ENCODE results near the gene VAMP2. TPM values are rescaled to one million over a fixed set of nuclear protein-coding genes. Genes with fewer than 3 reads are reported as not detected.

The VAMP2 gene
- total RNA-seq, 1 donor from 2014 or later = 97.7 TPM

DNA sequence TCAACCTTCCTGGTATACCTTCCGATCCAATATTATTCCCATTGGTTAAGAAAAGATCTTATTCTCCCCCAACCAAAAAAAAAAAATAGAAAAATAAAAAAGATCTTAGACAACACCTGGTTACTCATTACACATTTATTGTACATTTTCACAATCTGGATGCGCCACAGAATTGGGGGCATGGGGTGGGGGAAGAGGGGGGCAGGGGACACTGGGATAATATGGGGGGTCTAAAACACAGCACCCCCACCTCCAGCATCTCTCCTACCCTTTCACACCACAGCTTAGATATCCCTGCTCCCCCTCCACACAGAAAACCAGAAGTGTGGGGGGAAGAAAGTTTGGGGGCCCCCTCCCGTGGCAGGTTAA is 3.7 kb downstream of the VAMP2 start:
- Mint-ChIP-seq H3K9me3 (no peaks in the 10 kb centered on the region), H3K4me1 (peaks cover 45% of the 10 kb centered on the region), H3K4me3 (peak overlapping the region; percentile 46), H3K27me3 (no peaks in the 10 kb centered on the region), H3K36me3 (ENCODE audit: low read depth) (peaks cover 33% of the 10 kb centered on the region), H3K27ac (peak overlapping the region; percentile 88)
- POLR2A ChIA-PET = interaction anchor here (0.6 to 15.9 kb wide), 15 partner anchors 9 to 136 kb away, joined by 3 to 385 read pairs (median 5); partner anchors contain the start of genes BORCS6, CTC1, HES7 and PFAS
- TF ChIP-seq, protein P1, sequence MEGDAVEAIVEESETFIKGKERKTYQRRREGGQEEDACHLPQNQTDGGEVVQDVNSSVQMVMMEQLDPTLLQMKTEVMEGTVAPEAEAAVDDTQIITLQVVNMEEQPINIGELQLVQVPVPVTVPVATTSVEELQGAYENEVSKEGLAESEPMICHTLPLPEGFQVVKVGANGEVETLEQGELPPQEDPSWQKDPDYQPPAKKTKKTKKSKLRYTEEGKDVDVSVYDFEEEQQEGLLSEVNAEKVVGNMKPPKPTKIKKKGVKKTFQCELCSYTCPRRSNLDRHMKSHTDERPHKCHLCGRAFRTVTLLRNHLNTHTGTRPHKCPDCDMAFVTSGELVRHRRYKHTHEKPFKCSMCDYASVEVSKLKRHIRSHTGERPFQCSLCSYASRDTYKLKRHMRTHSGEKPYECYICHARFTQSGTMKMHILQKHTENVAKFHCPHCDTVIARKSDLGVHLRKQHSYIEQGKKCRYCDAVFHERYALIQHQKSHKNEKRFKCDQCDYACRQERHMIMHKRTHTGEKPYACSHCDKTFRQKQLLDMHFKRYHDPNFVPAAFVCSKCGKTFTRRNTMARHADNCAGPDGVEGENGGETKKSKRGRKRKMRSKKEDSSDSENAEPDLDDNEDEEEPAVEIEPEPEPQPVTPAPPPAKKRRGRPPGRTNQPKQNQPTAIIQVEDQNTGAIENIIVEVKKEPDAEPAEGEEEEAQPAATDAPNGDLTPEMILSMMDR (IDR thresholded peaks at IDR 0.05) = no peak
- ATAC-seq (ENCODE audit: low read depth) (no peak), DNase-seq (no peak)
- intact Hi-C loops (cut with micrococcal nuclease) = loop anchor here (2.0 to 10.0 kb wide), 3 partner anchors 86 to 474 kb away; partner anchors contain the start of genes CYB5D1, NAA38, TMEM88 and TP53
- CTCF ChIA-PET = interaction anchor here (1.0 to 2.1 kb wide), 12 partner anchors 14 to 98 kb away, joined by 3 to 15 read pairs (median 4); partner anchors contain the start of gene HES7

DNA sequence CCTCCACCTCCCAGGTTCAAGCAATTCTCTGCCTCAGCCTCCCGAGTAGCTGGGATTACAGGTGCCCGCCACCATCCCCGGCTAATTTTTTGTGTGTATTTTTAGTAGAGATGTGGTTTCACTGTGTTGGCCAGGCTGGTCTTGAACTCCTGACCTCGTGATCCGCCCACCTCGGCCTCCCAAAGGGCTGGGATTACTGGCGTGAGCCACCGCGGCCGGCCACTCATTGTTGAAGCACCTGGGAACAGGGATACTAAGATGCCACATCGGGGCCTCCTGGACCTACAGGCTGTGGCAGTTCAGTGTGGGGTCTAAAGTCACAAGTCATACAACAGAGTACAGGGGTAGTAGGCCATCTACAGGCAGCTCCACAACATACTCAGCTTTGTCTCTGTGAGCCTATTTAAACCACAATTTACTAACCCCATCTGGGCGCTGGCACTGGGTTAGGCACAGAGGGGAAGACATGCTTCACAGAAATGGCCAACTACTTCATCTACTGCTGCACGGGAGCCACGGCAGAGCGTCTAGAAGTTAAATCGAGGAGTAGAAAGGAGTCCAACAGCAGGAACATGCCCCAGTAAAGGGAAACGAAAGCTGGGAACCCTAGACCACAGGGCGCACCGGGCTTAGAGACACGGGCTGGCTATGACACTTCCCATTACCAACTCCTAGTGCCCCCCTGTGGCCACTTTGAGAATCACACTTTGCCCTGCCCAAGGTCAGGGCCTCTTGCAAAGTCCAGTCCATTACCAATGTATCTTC is 4.3 kb downstream of the VAMP2 start:
- Mint-ChIP-seq H3K4me1 (peaks cover 42% of the 10 kb centered on the region), H3K36me3 (ENCODE audit: low read depth) (peaks cover 35% of the 10 kb centered on the region), H3K4me3 (peak overlapping the region; percentile 46), H3K9me3 (no peaks in the 10 kb centered on the region), H3K27ac (peak overlapping the region; percentile 88), H3K27me3 (no peaks in the 10 kb centered on the region)
- ChIA-PET POLR2A (interaction anchor here (0.6 to 15.9 kb wide), 18 partner anchors 9 to 137 kb away, joined by 3 to 385 read pairs (median 4); partner anchors contain the start of genes BORCS6, CTC1, HES7 and PFAS), CTCF (interaction anchor here (0.6 to 2.1 kb wide), 16 partner anchors 15 to 98 kb away, joined by 3 to 15 read pairs (median 4); partner anchors contain the start of genes CTC1 and HES7)
- intact Hi-C loops (cut with micrococcal nuclease) = loop anchor here (1.0 to 10.0 kb wide), 5 partner anchors 79 to 474 kb away; partner anchors contain the start of genes CYB5D1, NAA38, TMEM88 and TP53
- TF ChIP-seq, protein P1 (IDR thresholded peaks at IDR 0.05) = no peak
- DNase-seq (peak; percentile 79), ATAC-seq (ENCODE audit: low read depth) (peak; percentile 13)

DNA sequence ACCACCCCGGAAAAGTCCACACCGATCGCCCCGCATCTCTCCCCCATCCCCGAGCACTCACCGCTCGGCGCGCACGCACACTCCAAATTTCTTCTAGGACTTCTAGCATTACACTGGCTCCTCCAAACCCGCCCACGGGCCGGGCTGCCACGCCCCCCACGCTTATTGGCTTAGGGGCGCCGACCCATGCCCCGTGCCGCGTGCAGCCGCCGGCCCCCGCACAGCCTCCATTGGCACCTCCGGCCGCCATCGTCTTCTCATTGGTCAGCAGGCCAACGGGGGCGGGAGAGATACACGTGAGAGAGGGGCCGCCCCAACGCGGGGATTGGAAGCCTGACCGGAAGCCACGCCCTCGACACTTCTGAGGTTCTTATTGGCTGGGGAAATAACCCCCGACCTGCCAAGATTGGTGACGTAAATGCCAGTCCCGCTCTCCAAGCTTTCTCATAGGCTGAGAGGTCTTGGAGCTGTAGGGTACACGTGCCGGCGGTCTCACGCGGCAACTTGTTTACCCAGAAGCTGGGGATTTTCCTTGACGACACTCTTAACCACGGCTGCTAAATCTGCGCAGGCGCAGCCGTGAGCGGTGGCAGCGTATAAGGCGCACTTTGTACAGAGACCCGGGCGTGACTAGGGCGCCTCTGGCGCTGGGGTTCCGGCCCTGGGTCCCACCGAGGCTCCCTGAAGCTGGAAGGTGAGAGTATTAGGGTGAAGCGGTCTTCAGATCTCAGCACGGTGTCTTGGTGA is 6.3 kb downstream of the VAMP2 start:
- ChIA-PET POLR2A (interaction anchor here (0.5 to 15.9 kb wide), 29 partner anchors 11 to 851 kb away, joined by 3 to 385 read pairs (median 5); partner anchors contain the start of genes ALOX12B, ALOXE3, AURKB and BORCS6), CTCF (interaction anchor here (0.9 to 1.8 kb wide), 10 partner anchors 10 to 83 kb away, joined by 3 to 14 read pairs (median 4); partner anchors contain the start of gene HES7)
- TF ChIP-seq, protein P1 (IDR thresholded peaks at IDR 0.05) = no peak
- H3K4me3 Mint-ChIP-seq = no peak overlapping the region
- H3K27me3 Mint-ChIP-seq = no peaks in the 10 kb centered on the region
- ATAC-seq (ENCODE audit: low read depth) (peak; percentile 82), DNase-seq (peak; percentile 98)
- no peaks in the 10 kb centered on the region for H3K9me3 Mint-ChIP-seq
- intact Hi-C loops (cut with micrococcal nuclease) = loop anchor here (1.0 to 10.0 kb wide), 9 partner anchors 17 to 472 kb away; partner anchors contain the start of genes CYB5D1, NAA38, SLC25A35 and TMEM88
- H3K4me1 Mint-ChIP-seq = peaks cover 48% of the 10 kb centered on the region
- H3K36me3 Mint-ChIP-seq (ENCODE audit: low read depth) = peaks cover 39% of the 10 kb centered on the region
- no peak overlapping the region for H3K27ac Mint-ChIP-seq

DNA sequence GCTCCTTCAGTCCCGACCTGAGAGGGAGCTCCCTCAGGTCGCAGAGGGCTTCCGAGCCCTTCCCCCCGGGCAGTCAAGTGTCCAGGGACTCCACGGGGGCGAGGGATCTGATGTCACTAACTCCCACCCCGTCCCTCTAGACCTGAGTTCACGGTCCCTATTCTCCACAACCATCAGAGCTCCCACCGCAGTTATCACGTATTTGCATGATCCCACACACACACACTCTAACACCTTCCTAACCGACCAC is 6.8 kb downstream of the VAMP2 start:
- TF ChIP-seq, protein P1 (IDR thresholded peaks at IDR 0.05) = no peak
- intact Hi-C loops (cut with micrococcal nuclease) = loop anchor here (1.0 to 10.0 kb wide), 9 partner anchors 17 to 471 kb away; partner anchors contain the start of genes CYB5D1, NAA38, SLC25A35 and TMEM88
- ChIA-PET POLR2A (interaction anchor here (0.6 to 15.9 kb wide), 18 partner anchors 10 to 851 kb away, joined by 3 to 385 read pairs (median 12); partner anchors contain the start of genes ALOX12B, ALOXE3, BORCS6 and CTC1), CTCF (interaction anchor here (1.3 to 1.8 kb wide), 5 partner anchors 17 to 82 kb away, joined by 4 to 14 read pairs (median 6); no protein-coding TSS in a partner anchor)
- H3K4me3 Mint-ChIP-seq = no peak overlapping the region
- H3K27ac Mint-ChIP-seq = no peak overlapping the region
- H3K36me3 Mint-ChIP-seq (ENCODE audit: low read depth) = peaks cover 34% of the 10 kb centered on the region
- H3K9me3 Mint-ChIP-seq = no peaks in the 10 kb centered on the region
- H3K4me1 Mint-ChIP-seq = peaks cover 46% of the 10 kb centered on the region
- DNase-seq = no peak
- no peak for ATAC-seq (ENCODE audit: low read depth)
- no peaks in the 10 kb centered on the region for H3K27me3 Mint-ChIP-seq

All from activated B cell treated with CpG ODN at 0.5 μM for 24 hours (primary cell).